ENCODE results near the gene ANKRD24. TPM values are rescaled to one million over a fixed set of nuclear protein-coding genes. Genes with fewer than 3 reads are reported as not detected.
"Not testable (repeated sequence)": the region's sequence is repeated elsewhere in the genome, so short reads cannot be mapped to it uniquely, and the experiment has no call there.

The ANKRD24 gene
- total RNA-seq, 1 experiment from 2014 or later, result 0.39 TPM

GRCh38 chr19:4217429-4218264, 35.2 kb downstream of the ANKRD24 start:
- DNase-seq, result no peak
- Histone ChIP-seq H3K4me1 (no peaks in the 10 kb centered on the region), H3K9me3 (peaks cover 5% of the 10 kb centered on the region; the same call in 1 of the 2 replicates), H3K4me3 (ENCODE audit: low read depth, low read length) (no peak overlapping the region), H3K36me3 (ENCODE audit: control insufficient read depth, insufficient read depth, low read length) (no peaks in the 10 kb centered on the region), H3K27me3 (replicated peaks; ENCODE audit: control insufficient read depth, insufficient read depth, low read length) (no peaks in the 10 kb centered on the region; the same call in 1 of the 2 replicates)
- Mint-ChIP-seq H3K4me3 (ENCODE audit: unreplicated experiment) (no peak overlapping the region), H3K9me3 (ENCODE audit: unreplicated experiment) (no peaks in the 10 kb centered on the region), H3K4me1 (ENCODE audit: low read depth, unreplicated experiment) (peaks cover under 1% of the 10 kb centered on the region), H3K27me3 (ENCODE audit: insufficient read depth, unreplicated experiment) (no peaks in the 10 kb centered on the region), H3K36me3 (ENCODE audit: insufficient read depth, unreplicated experiment) (no peaks in the 10 kb centered on the region), H3K27ac (ENCODE audit: unreplicated experiment) (no peak overlapping the region)
- POLR2A ChIA-PET, result no interaction called here
- no TSS peak for BruUV-seq (replicated peaks)
- intact Hi-C loops (cut with micrococcal nuclease; ENCODE audit: unreplicated experiment), result no loop called here
- TF ChIP-seq, protein P1, sequence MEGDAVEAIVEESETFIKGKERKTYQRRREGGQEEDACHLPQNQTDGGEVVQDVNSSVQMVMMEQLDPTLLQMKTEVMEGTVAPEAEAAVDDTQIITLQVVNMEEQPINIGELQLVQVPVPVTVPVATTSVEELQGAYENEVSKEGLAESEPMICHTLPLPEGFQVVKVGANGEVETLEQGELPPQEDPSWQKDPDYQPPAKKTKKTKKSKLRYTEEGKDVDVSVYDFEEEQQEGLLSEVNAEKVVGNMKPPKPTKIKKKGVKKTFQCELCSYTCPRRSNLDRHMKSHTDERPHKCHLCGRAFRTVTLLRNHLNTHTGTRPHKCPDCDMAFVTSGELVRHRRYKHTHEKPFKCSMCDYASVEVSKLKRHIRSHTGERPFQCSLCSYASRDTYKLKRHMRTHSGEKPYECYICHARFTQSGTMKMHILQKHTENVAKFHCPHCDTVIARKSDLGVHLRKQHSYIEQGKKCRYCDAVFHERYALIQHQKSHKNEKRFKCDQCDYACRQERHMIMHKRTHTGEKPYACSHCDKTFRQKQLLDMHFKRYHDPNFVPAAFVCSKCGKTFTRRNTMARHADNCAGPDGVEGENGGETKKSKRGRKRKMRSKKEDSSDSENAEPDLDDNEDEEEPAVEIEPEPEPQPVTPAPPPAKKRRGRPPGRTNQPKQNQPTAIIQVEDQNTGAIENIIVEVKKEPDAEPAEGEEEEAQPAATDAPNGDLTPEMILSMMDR (IDR thresholded peaks at IDR 0.05; ENCODE audit: insufficient read depth in 1 of 2, low read depth in 1 of 2, low read length in 1 of 2, severe bottlenecking in 1 of 2, unreplicated experiment in 1 of 2), result no peak
- CTCF ChIA-PET, result interaction anchor here (1.2 kb wide), 1 partner anchor 18 kb away, joined by 3 read pairs; no protein-coding TSS in a partner anchor

DNA sequence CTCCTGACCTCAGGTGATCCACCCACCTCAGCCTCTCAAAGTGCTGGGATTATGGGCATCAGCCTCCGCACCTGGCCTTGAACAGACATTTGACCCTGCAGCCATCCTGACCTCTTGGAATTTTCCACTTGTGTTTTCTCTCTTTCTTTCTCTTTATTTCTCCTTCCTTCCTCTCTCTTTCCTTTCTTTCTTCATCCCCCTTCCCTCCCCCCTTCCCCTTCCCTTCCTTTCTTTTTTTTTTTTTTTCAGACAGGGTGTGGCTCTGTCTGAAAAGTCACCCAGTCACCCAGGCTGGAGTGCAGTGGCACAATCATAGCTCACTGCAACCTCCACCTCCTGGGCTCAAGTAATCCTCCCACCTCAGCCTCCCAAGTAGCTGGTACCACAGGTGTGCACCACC, 36.0 kb downstream of the ANKRD24 start:
- BruUV-seq (replicated peaks); H3K4me1 Mint-ChIP-seq (ENCODE audit: low read depth, unreplicated experiment); H3K4me3 ChIP-seq (ENCODE audit: low read depth, low read length); POLR2A ChIA-PET; H3K27me3 ChIP-seq (replicated peaks; ENCODE audit: control insufficient read depth, insufficient read depth, low read length); DNase-seq; H3K9me3 Mint-ChIP-seq (ENCODE audit: unreplicated experiment); H3K4me3 Mint-ChIP-seq (ENCODE audit: unreplicated experiment); H3K4me1 ChIP-seq; intact Hi-C loops (cut with micrococcal nuclease; ENCODE audit: unreplicated experiment); H3K36me3 ChIP-seq (ENCODE audit: control insufficient read depth, insufficient read depth, low read length); H3K9me3 ChIP-seq; H3K27me3 Mint-ChIP-seq (ENCODE audit: insufficient read depth, unreplicated experiment); H3K27ac Mint-ChIP-seq (ENCODE audit: unreplicated experiment); H3K36me3 Mint-ChIP-seq (ENCODE audit: insufficient read depth, unreplicated experiment): not testable (repeated sequence)
- CTCF ChIA-PET, result interaction anchor here (1.2 kb wide), 1 partner anchor 19 kb away, joined by 3 read pairs; no protein-coding TSS in a partner anchor

DNA sequence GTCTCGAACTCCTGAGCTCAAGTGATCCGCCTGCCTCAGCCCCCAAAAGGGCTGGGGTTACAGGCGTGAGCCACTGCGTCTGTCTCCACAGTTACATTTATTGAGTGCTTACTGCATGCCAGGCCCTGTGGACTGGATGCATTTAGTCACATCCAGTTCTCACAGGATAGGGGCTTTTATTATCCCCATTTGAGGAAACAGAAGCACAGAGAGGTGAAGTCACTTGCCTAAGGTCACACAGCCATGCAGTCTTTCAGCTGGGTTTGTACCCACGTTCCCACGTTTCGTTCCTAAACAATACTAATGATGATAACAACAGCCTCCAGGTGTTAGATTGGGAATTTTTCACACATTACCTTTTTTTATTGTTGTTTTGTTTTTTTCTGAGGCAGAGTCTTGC, 37.7 kb downstream of the ANKRD24 start:
- H3K27ac Mint-ChIP-seq (ENCODE audit: unreplicated experiment), result no peak overlapping the region
- TF ChIP-seq, protein P1 (IDR thresholded peaks at IDR 0.05; ENCODE audit: insufficient read depth in 1 of 2, low read depth in 1 of 2, low read length in 1 of 2, severe bottlenecking in 1 of 2, unreplicated experiment in 1 of 2), result no peak

More for the DNA sequence above, 37.7 kb downstream of the ANKRD24 start:
- CTCF ChIA-PET, result no interaction called here
- POLR2A ChIA-PET, result no interaction called here
- Mint-ChIP-seq H3K36me3 (ENCODE audit: insufficient read depth, unreplicated experiment) (no peaks in the 10 kb centered on the region), H3K4me3 (ENCODE audit: unreplicated experiment) (no peak overlapping the region), H3K4me1 (ENCODE audit: low read depth, unreplicated experiment) (no peaks in the 10 kb centered on the region), H3K9me3 (ENCODE audit: unreplicated experiment) (no peaks in the 10 kb centered on the region), H3K27me3 (ENCODE audit: insufficient read depth, unreplicated experiment) (no peaks in the 10 kb centered on the region)
- no peaks in the 10 kb centered on the region for H3K4me1 ChIP-seq
- intact Hi-C loops (cut with micrococcal nuclease; ENCODE audit: unreplicated experiment), result no loop called here
- no peak overlapping the region for H3K4me3 ChIP-seq (ENCODE audit: low read depth, low read length)
- no TSS peak for BruUV-seq (replicated peaks)
- peaks cover 5% of the 10 kb centered on the region; the same call in 1 of the 2 replicates for H3K9me3 ChIP-seq
- DNase-seq, result no peak
- H3K36me3 ChIP-seq (ENCODE audit: control insufficient read depth, insufficient read depth, low read length), result no peaks in the 10 kb centered on the region
- H3K27me3 ChIP-seq (replicated peaks; ENCODE audit: control insufficient read depth, insufficient read depth, low read length), result no peaks in the 10 kb centered on the region

Measured in Caco-2 (cell line).